ENCODE measurements around the gene GLRA3.
"Not testable (repeated sequence)": the region's sequence is repeated elsewhere in the genome, so short reads cannot be mapped to it uniquely, and the experiment has no call there.

Gene GLRA3

GRCh38 chr4:174810834-174811233 is 18.2 kb downstream of the GLRA3 start:
- no peak for DNase-seq (ENCODE audit: low read depth in 1 of 2, low spot score in 1 of 2)

DNA sequence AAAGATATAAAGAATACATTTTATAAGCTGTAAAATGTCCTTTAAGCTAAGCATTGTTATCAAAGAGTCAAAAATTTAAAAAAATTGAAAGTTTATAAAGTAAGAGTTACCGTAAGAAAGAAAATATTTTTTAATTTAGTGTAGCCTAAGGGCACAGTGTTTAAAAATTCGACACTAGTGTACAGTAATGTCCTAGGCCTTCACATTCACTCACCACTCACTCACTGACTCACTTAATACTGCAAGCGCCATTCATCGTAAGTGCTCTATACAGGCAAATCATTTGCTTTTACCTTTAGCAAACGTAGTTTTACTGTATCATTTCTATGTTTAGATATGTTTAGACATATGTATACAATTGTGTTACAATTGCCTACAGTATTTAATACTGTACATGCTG is 20.2 kb downstream of the GLRA3 start:
- DNase-seq (ENCODE audit: low read depth in 1 of 2, low spot score in 1 of 2) = no peak

GRCh38 chr4:174808119-174808518 is 20.9 kb downstream of the GLRA3 start:
- no peak for DNase-seq (ENCODE audit: low read depth in 1 of 2, low spot score in 1 of 2)

DNA sequence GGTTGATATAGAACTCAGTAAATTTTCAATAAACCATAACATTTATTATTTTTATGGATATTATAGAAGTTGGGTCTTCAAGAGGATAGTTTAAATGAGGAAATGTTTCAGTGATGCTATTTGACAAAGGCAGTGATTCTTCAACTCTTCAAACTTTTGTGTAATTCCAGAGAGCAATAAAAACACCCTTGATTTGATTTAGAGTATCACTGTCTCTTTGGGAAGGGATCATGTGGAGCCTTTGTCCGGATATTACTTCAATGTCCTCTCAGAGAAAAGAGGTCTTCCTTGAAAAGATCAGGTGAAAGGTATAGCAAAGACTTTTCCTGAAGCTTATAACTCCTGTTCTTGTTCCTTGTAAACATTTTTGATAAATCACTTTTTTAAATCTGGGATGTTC is 23.3 kb downstream of the GLRA3 start:
- no peak for DNase-seq (ENCODE audit: low read depth in 1 of 2, low spot score in 1 of 2)

GRCh38 chr4:174794543-174795094 is 34.4 kb downstream of the GLRA3 start:
- DNase-seq (ENCODE audit: low read depth in 1 of 2, low spot score in 1 of 2) = no peak

DNA sequence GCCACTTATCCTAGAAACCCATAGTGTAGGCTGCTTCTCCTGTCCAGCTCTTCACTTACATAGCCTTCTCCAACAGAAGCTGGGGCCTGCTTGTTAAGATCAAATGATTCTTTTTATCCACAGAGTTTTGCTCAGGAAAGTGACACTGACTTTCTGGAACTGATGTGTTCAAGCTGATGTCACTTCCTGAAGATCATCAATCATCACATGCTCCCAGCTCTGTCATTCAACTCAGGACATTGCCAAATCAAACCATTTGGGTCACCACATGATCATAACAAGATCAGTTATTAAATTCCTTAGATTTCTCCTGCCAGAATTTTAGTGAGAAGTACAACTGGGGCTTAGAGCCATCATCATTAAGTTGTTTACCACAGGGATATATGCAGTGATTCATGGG is 39.4 kb downstream of the GLRA3 start:
- no peak for DNase-seq (ENCODE audit: low read depth in 1 of 2, low spot score in 1 of 2)

DNA sequence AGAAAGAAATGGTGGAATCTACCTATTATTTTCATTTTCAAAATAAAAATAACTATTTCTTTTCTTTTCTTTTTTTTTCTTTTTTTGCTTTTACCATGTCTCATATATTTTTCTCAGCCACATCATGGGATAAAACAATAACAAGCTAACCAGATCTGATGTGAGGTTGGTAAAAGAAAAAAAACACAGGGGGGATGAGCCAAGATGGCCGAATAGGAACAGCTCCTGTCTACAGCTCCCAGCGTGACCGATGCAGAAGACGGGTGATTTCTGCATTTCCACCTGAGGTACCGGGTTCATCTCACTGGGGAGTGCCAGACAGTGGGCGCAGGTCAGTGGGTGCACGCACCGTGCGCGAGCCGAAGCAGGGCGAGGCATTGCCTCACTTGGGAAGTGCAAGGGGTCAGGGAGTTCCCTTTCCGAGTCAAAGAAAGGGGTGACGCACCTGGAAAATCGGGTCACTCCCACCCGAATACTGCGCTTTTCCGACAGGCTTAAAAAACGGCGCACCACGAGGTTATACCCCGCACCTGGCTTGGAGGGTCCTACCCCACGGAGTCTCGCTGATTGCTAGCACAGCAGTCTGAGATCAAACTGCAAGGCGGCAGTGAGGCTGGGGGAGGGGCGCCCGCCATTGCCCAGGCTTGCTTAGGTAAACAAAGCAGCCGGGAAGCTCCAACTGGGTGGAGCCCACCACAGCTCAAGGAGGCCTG is 50.6 kb downstream of the GLRA3 start:
- DNase-seq (ENCODE audit: low read depth in 1 of 2, low spot score in 1 of 2) = not testable (repeated sequence)

GRCh38 chr4:174775366-174775765 is 53.7 kb downstream of the GLRA3 start:
- no peak for DNase-seq (ENCODE audit: low read depth in 1 of 2, low spot score in 1 of 2)

DNA sequence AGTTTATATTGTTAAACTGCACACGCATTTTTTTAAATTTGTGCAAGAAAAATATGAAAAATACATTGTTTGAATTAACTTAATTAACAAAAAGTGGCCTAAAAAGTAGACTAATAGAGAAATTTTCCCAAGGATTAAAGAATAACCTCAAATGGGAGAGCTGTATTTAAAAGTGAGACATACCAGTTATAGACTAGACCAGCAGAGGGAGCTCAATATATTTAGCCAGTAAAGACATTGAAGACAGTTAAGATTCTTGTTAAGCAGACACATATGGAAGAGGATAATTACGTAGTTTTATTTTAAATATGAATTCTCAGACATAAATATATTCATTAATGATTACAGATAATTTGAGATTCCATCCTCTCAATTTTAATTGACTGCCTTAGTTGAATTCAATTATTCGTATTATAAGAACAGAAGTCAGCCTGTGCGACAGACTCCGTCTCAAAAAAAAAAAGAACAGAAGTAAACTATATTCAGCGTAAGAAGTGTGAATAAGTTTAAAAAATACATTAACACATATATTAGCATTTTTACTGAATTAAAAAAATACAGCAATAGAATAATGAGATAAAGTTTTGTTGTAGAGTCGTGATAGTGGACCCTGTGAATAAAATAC is 64.8 kb downstream of the GLRA3 start:
- no peak for DNase-seq (ENCODE audit: low read depth in 1 of 2, low spot score in 1 of 2)

DNA sequence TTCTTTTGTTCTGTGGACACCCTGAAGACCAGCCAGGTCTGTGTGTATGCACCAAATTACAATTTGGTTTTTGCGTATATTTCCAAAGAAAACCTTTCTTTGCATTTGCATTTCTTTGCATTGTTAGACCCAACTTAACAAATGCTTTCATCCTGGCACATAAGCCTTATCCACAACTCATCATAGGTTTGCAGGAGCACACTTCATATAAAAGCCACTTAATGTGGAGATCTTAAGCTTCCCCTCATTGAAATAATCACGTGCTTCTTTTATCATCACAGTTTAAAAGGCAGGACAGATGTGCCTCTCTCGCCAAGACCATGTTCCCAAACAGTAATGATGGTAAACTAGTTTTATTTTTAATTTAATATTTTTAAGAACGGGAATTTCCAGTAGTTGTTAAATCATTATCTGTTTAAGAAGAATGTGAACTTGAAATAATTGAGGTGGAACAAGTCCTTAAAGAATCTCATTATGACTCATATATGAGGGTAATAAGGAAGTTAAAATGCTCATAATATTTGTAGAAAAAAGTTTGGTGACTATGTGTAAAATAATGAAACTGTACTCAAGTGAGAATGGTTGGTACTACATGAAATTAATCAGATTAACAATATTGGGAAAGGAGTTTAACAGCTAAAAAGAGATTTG is 65.5 kb downstream of the GLRA3 start:
- no peak for DNase-seq (ENCODE audit: low read depth in 1 of 2, low spot score in 1 of 2)

DNA sequence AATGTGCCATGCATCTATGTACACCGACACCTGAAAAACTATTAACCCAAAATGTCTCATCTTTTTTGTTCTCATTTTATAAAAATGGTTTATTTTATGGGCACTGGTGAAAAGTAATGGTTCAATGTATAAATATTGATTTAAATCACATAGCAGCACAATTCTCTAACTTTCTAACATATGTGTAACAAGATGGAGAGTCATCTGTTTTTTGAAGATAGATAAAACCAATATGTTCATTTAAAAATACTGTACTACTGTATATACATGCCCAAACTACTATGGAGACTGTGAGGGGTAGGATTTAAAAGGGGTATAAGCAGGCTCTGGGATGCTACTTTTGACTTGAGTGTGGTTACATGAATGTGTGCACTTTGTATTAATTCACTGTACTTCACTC is 67.6 kb downstream of the GLRA3 start:
- no peak for DNase-seq (ENCODE audit: low read depth in 1 of 2, low spot score in 1 of 2)

GRCh38 chr4:174757736-174758135 is 71.3 kb downstream of the GLRA3 start:
- no peak for DNase-seq (ENCODE audit: low read depth in 1 of 2, low spot score in 1 of 2)

DNA sequence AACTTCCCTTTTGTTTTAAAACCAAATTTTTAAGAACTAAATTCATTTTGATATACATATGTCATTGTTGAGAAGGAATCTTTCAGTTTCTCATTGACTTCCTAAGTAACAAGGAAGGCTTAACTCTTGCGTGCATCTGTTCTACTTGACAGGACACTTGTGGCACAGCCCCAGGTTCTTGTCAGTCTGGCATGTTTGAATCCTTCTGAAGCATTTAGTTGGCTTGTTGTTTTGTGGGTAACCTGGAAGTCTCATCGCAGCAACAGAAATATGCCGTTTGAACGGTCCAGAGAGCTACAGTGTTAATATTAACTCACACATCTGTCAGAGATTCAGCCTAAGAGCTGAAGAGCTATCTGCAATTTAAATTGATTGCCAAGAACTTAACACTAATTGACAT is 76.0 kb downstream of the GLRA3 start:
- DNase-seq (ENCODE audit: low read depth in 1 of 2, low spot score in 1 of 2) = no peak

DNA sequence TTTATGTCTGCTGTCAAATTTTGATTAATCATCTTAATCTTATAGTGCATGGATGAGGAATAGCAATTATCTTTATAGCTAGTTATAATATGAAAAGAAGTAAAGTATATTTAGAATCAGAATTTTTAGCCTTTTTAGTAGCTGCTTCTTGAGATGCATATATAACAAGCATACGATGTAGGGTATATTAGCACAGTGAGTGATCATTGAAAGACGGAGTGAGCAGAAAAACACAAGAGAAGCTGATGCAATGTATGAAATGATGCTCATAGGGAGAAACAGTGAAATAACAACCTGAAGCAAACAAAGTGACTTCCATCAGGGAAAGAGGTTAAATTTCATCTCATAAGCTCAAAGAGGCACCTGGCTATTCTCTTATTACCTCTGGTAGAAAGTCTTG is 77.0 kb downstream of the GLRA3 start:
- no peak for DNase-seq (ENCODE audit: low read depth in 1 of 2, low spot score in 1 of 2)

GRCh38 chr4:174749091-174749490 is 80.0 kb downstream of the GLRA3 start:
- no peak for DNase-seq (ENCODE audit: low read depth in 1 of 2, low spot score in 1 of 2)

- no peak for DNase-seq (ENCODE audit: low read depth in 1 of 2, low spot score in 1 of 2)
Observed at GRCh38 chr4:174746710-174747109, 82.3 kb downstream of the GLRA3 start.

- no peak for DNase-seq (ENCODE audit: low read depth in 1 of 2, low spot score in 1 of 2)
Observed at GRCh38 chr4:174742561-174742960, 86.5 kb downstream of the GLRA3 start.

DNA sequence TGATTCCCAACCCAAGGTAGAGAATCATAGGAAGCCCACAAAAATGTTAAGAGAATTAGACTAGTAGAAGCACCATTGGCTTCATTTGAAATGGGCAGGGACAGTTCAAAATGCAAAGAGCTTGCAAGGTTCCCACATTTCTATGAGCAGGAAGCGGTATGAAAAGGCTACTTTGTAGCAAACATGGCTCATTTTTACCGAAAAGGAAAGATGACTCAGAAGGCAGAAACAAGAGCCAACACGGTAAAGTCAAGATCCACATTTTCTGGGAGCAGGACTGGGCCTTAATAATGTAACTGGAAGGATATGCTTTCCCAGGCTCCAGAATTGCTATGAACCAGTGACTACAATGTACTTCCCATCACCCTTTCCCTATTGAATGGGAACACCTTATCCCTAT is 89.5 kb downstream of the GLRA3 start:
- DNase-seq (ENCODE audit: low read depth in 1 of 2, low spot score in 1 of 2) = no peak

GRCh38 chr4:174734181-174734580 is 94.9 kb downstream of the GLRA3 start:
- DNase-seq (ENCODE audit: low read depth in 1 of 2, low spot score in 1 of 2) = no peak

DNA sequence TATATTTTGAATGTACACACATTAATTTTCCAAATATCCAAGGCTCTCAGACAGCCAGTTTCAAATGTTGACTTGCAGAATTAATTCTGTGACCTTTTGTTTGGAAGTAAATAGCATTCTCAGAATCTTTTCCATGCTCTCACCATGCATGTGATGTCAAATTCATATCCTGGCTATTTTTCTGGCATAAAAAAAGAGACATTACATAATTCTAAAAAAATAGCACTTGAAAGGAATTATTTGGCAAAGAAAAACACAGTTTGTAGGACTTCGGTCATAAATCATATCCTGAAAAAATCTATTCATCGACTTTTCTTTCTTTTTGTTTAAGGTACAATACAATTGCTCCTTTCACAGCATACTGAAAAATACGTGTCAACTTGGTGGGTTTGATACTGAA is 111.2 kb downstream of the GLRA3 start:
- no peak for DNase-seq (ENCODE audit: low read depth in 1 of 2, low spot score in 1 of 2)

- DNase-seq (ENCODE audit: low read depth in 1 of 2, low spot score in 1 of 2) = no peak
Observed at GRCh38 chr4:174716986-174717770, 111.9 kb downstream of the GLRA3 start.
